Nephron (organoid): ENCODE results near the gene CD163.
A peak's percentile ranks its signal among the peaks of the same experiment; 100 is the strongest.

Experiments used
- H3K27ac Mint-ChIP-seq, 3 experiments: 2 replicates each; pipeline ENCODE4 v1.8.0; 2020; ENCODE audit warnings: mixed read lengths in 3 of 3, mild to moderate bottlenecking in 2 of 3, moderate library complexity in 1 of 3
- H3K27me3 Mint-ChIP-seq: 2 replicates; pipeline ENCODE4 v1.8.0; 2021; ENCODE audit warnings: low read depth, mild to moderate bottlenecking, moderate library complexity, mixed read lengths
- H3K36me3 Mint-ChIP-seq: 2 replicates; pipeline ENCODE4 v1.8.0; 2020; ENCODE audit warnings: low read depth, mixed read lengths
- H3K4me1 Mint-ChIP-seq: 2 replicates; pipeline ENCODE4 v1.8.0; 2020; ENCODE audit warnings: mixed read lengths
- H3K4me3 Mint-ChIP-seq, 3 experiments: 2 replicates each; pipeline ENCODE4 v1.8.0; 2020; ENCODE audit warnings: mild to moderate bottlenecking in 3 of 3, mixed read lengths in 3 of 3, moderate library complexity in 2 of 3
- H3K9me3 Mint-ChIP-seq: 2 replicates; pipeline ENCODE4 v1.8.0; 2020; ENCODE audit warnings: mixed read lengths
- TF ChIP-seq, protein P1 (sequence below), 3 experiments: fragments of 200-600 bp; sonication (generic); IDR thresholded peaks; one replicate each; pipeline ENCODE4 v1.5.0; 2021; ENCODE audit warnings: antibody characterized with exemption in 3 of 3; ENCODE audit not compliant: unreplicated experiment in 3 of 3

The CD163 gene

DNA sequence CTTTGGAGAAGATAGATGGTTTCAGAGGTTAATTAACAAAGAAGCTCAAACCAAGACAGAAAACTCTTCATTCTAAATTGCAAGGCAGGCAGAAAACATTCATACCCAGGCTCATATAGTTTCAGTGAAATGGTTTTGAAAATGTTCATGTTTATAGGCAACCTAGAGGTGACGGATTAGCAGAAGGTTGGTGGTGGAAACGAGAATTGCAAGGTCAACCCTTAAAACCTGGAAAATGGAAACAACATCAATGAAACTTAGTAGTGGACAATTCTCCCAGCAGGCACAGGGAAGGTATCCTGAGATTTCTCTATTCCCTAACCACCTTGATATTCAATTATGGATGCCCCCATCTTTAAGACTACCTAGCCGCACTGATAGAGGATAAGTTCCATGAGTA lies 965 bp downstream of the CD163 start:
- H3K36me3 Mint-ChIP-seq, result no peaks in the 10 kb centered on the region
- H3K9me3 Mint-ChIP-seq, result peaks cover 4% of the 10 kb centered on the region
- H3K4me3 Mint-ChIP-seq, result no peak overlapping the region
- no peak overlapping the region for H3K27ac Mint-ChIP-seq
- TF ChIP-seq, protein P1, sequence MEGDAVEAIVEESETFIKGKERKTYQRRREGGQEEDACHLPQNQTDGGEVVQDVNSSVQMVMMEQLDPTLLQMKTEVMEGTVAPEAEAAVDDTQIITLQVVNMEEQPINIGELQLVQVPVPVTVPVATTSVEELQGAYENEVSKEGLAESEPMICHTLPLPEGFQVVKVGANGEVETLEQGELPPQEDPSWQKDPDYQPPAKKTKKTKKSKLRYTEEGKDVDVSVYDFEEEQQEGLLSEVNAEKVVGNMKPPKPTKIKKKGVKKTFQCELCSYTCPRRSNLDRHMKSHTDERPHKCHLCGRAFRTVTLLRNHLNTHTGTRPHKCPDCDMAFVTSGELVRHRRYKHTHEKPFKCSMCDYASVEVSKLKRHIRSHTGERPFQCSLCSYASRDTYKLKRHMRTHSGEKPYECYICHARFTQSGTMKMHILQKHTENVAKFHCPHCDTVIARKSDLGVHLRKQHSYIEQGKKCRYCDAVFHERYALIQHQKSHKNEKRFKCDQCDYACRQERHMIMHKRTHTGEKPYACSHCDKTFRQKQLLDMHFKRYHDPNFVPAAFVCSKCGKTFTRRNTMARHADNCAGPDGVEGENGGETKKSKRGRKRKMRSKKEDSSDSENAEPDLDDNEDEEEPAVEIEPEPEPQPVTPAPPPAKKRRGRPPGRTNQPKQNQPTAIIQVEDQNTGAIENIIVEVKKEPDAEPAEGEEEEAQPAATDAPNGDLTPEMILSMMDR (IDR thresholded peaks at IDR 0.05; ENCODE audit: unreplicated experiment in 3 of 3), result no peak
- H3K27me3 Mint-ChIP-seq, result peaks cover 8% of the 10 kb centered on the region
- H3K4me1 Mint-ChIP-seq, result peaks cover 7% of the 10 kb centered on the region

DNA sequence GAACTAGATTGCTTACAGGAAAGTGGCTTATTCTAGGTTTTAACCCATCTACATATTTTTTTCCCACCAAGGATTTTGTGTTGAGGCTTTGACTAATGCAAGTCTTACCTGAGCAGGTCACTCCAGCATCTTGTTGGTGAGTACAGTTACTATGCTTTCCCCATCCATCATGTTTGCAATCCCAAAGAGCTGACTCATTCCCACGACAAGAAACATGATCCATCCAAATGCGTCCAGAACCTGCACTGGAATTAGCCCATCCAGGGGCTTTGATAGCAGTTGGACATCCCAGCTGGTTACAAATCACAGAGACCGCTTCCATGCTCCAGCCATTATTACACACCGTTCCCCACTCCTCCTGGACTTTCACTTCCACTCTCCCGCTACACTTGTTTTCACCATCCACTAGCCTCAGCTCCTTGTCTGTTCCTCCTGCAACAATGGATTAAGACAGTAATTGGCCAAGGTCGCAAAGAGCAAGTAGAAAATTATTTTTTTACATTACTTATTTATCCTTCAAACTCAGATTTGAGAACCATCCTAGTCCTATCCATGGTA lies 2.5 kb downstream of the CD163 start:
- TF ChIP-seq, protein P1 (IDR thresholded peaks at IDR 0.05; ENCODE audit: unreplicated experiment in 3 of 3), result no peak
- Mint-ChIP-seq H3K27me3 (peaks cover 8% of the 10 kb centered on the region), H3K4me3 (no peak overlapping the region), H3K4me1 (peaks cover 7% of the 10 kb centered on the region), H3K9me3 (no peaks in the 10 kb centered on the region), H3K36me3 (no peaks in the 10 kb centered on the region), H3K27ac (no peak overlapping the region)

DNA sequence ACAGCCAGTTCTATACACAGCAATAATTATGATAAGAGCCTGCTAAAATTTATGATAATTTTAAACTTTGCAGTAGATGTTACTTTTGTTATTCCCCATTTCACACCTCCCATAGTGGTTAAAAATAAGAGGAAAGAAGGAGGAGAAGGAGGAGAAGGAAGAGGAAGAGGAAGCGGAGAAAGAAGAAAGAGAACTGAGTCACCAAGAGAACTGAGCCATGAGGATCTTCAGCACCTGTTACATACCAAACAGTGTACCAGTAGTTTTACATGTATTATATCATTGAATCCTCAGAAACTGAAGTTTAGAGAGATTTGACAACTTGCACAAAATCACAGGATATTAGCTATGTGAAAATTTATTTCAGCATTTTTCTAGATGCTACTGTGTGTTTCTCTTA lies 3.9 kb downstream of the CD163 start:
- TF ChIP-seq, protein P1 (IDR thresholded peaks at IDR 0.05; ENCODE audit: unreplicated experiment in 3 of 3), result no peak
- H3K27ac Mint-ChIP-seq, result no peak overlapping the region
- peaks cover 13% of the 10 kb centered on the region for H3K27me3 Mint-ChIP-seq
- H3K4me3 Mint-ChIP-seq, result no peak overlapping the region
- no peaks in the 10 kb centered on the region for H3K9me3 Mint-ChIP-seq
- no peaks in the 10 kb centered on the region for H3K36me3 Mint-ChIP-seq
- H3K4me1 Mint-ChIP-seq, result peaks cover 7% of the 10 kb centered on the region

DNA sequence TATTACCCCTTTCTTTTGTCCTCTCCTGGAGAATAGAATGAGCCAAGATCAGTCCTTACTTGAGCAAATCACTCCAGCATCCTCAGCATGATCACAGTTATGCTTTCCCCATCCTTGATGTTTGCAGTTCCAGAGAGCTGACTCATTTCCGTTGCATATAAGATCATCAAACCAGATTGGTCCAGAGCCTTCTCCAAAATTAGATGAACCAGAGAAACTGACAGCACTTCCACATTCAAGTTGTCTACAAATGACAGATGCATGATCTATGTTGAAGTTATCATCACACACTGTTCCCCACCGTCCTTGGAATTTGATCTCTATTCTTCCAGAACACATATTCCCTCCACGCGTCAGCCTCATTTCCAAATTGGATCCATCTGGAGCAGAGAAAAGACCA lies 4.8 kb downstream of the CD163 start:
- H3K9me3 Mint-ChIP-seq, result no peaks in the 10 kb centered on the region
- TF ChIP-seq, protein P1 (IDR thresholded peaks at IDR 0.05; ENCODE audit: unreplicated experiment in 3 of 3), result no peak
- peaks cover 7% of the 10 kb centered on the region for H3K4me1 Mint-ChIP-seq
- peak overlapping the region; percentile 11 to 18 (median 14) for H3K27ac Mint-ChIP-seq
- H3K4me3 Mint-ChIP-seq, result no peak overlapping the region
- peaks cover 13% of the 10 kb centered on the region for H3K27me3 Mint-ChIP-seq
- no peaks in the 10 kb centered on the region for H3K36me3 Mint-ChIP-seq

DNA sequence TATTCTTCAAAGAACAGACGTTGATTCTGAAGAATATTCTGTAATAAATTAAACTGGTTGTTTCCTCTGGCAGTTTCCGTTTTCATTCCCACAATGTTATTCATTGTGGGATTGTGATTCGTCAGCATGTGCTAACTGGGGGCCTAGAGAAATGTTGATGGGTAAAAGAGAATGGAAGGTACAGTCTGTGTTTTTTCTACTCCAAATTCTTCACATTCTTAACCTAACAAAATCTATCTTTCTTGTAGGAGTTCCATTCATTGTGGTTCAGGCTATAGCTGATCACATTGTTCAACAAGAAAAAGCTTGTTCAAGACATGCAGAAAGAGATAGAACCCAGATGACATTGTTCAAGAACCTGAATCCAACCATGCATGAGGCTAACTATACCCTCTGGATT lies 5.9 kb downstream of the CD163 start:
- H3K27ac Mint-ChIP-seq, result no peak overlapping the region
- H3K4me3 Mint-ChIP-seq, result no peak overlapping the region
- no peaks in the 10 kb centered on the region for H3K9me3 Mint-ChIP-seq
- H3K4me1 Mint-ChIP-seq, result peaks cover 7% of the 10 kb centered on the region
- peaks cover 9% of the 10 kb centered on the region for H3K27me3 Mint-ChIP-seq
- TF ChIP-seq, protein P1 (IDR thresholded peaks at IDR 0.05; ENCODE audit: unreplicated experiment in 3 of 3), result no peak
- H3K36me3 Mint-ChIP-seq, result no peaks in the 10 kb centered on the region

DNA sequence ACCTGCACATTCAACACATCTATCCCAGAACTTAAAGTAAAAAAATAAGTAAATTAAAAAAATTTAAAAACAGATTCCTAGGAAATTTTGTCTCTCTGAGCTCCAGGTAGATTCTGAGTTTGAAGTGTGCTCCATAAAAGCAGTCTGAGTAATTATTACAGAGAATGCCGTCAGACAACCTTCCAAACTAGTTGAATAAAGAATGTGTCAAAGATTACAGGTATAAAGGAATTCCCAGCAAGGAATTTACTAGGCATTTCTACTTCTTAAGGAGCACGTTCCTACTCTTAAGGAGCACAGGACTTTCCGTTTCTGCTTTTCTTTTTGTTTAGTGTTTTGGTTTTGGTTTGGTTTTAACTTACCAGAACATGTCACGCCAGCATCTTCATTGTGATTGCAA lies 7.1 kb downstream of the CD163 start:
- H3K9me3 Mint-ChIP-seq, result no peaks in the 10 kb centered on the region
- H3K27me3 Mint-ChIP-seq, result peaks cover 4% of the 10 kb centered on the region
- no peaks in the 10 kb centered on the region for H3K36me3 Mint-ChIP-seq
- H3K4me3 Mint-ChIP-seq, result no peak overlapping the region
- TF ChIP-seq, protein P1 (IDR thresholded peaks at IDR 0.05; ENCODE audit: unreplicated experiment in 3 of 3), result no peak
- H3K27ac Mint-ChIP-seq, result no peak overlapping the region
- H3K4me1 Mint-ChIP-seq, result peaks cover 7% of the 10 kb centered on the region
